Subcutaneous adipose tissue (tissue), 4 donors: ENCODE data around the gene SDC3. TPM values are rescaled to one million over a fixed set of nuclear protein-coding genes. Genes with fewer than 3 reads are reported as not detected.

Source experiments
- CTCF ChIP-seq: fragments of 450-650 bp; IDR thresholded peaks from one replicate; pipeline ENCODE4 v1.5.1; 2016; ENCODE audit warnings: low read depth, mild to moderate bottlenecking, control low read depth, antibody characterized with exemption, moderate library complexity
- total RNA-seq, 4 donors: library from RNA; depleted of rRNA; stranded (reverse); fragments of >200 nt; gene quantifications; one replicate each; pipeline ENCODE4 v1.1.0, GENCODE V29; 2016

The SDC3 gene
- total RNA-seq, 4 donors from 2014 or later: 13.2 to 35.7 (median 20.7) TPM

- no peak for TF ChIP-seq CTCF
Measured at GRCh38 chr1:30890502-30891226, 17.9 kb downstream of the SDC3 start.

GRCh38 chr1:30889511-30889910 is 19.0 kb downstream of the SDC3 start:
- TF ChIP-seq CTCF: no peak

- no peak for TF ChIP-seq CTCF
Measured at GRCh38 chr1:30888975-30889374, 19.6 kb downstream of the SDC3 start.

- no peak for TF ChIP-seq CTCF
Measured at GRCh38 chr1:30888391-30888790, 20.2 kb downstream of the SDC3 start.

GRCh38 chr1:30887485-30888315 is 20.9 kb downstream of the SDC3 start:
- no peak for TF ChIP-seq CTCF

GRCh38 chr1:30886710-30887428 is 21.7 kb downstream of the SDC3 start:
- no peak for TF ChIP-seq CTCF
